Measurements from ENCODE around the gene PPFIA3.
A peak's percentile ranks its signal among the peaks of the same experiment; 100 is the strongest.

Gene PPFIA3

GRCh38 chr19:49128545-49129237, 9.3 kb downstream of the PPFIA3 start:
- H3K4me3 ChIP-seq (ENCODE audit: low read depth, low read length), result peak overlapping the region; percentile 61
- DNase-seq (ENCODE audit: low read depth), result no peak
- TF ChIP-seq, protein P1, sequence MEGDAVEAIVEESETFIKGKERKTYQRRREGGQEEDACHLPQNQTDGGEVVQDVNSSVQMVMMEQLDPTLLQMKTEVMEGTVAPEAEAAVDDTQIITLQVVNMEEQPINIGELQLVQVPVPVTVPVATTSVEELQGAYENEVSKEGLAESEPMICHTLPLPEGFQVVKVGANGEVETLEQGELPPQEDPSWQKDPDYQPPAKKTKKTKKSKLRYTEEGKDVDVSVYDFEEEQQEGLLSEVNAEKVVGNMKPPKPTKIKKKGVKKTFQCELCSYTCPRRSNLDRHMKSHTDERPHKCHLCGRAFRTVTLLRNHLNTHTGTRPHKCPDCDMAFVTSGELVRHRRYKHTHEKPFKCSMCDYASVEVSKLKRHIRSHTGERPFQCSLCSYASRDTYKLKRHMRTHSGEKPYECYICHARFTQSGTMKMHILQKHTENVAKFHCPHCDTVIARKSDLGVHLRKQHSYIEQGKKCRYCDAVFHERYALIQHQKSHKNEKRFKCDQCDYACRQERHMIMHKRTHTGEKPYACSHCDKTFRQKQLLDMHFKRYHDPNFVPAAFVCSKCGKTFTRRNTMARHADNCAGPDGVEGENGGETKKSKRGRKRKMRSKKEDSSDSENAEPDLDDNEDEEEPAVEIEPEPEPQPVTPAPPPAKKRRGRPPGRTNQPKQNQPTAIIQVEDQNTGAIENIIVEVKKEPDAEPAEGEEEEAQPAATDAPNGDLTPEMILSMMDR (IDR thresholded peaks at IDR 0.05; ENCODE audit: low read depth, low read length), result no peak
- TF ChIP-seq POLR2A (IDR thresholded peaks at IDR 0.05; ENCODE audit: extremely low read depth, insufficient read length), result no peak
- no peak for TF ChIP-seq MYC (IDR thresholded peaks at IDR 0.05; ENCODE audit: low read depth, low read length)
- TF ChIP-seq, protein P2, sequence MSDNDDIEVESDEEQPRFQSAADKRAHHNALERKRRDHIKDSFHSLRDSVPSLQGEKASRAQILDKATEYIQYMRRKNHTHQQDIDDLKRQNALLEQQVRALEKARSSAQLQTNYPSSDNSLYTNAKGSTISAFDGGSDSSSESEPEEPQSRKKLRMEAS (IDR thresholded peaks at IDR 0.05; ENCODE audit: low read depth, low read length), result no peak

GRCh38 chr19:49129238-49129583, 9.9 kb downstream of the PPFIA3 start:
- DNase-seq (ENCODE audit: low read depth), result no peak
- no peak overlapping the region for H3K4me3 ChIP-seq (ENCODE audit: low read depth, low read length)
- TF ChIP-seq POLR2A (IDR thresholded peaks at IDR 0.05; ENCODE audit: extremely low read depth, insufficient read length), result no peak
- no peak for TF ChIP-seq MYC (IDR thresholded peaks at IDR 0.05; ENCODE audit: low read depth, low read length)
- TF ChIP-seq, protein P1 (IDR thresholded peaks at IDR 0.05; ENCODE audit: low read depth, low read length), result no peak
- TF ChIP-seq, protein P2 (IDR thresholded peaks at IDR 0.05; ENCODE audit: low read depth, low read length), result no peak

GRCh38 chr19:49130325-49130724, 11.0 kb downstream of the PPFIA3 start:
- DNase-seq (ENCODE audit: low read depth), result no peak
- TF ChIP-seq, protein P2 (IDR thresholded peaks at IDR 0.05; ENCODE audit: low read depth, low read length), result no peak
- TF ChIP-seq MYC (IDR thresholded peaks at IDR 0.05; ENCODE audit: low read depth, low read length) (no peak), POLR2A (IDR thresholded peaks at IDR 0.05; ENCODE audit: extremely low read depth, insufficient read length) (no peak)
- TF ChIP-seq, protein P1 (IDR thresholded peaks at IDR 0.05; ENCODE audit: low read depth, low read length), result no peak
- H3K4me3 ChIP-seq (ENCODE audit: low read depth, low read length), result no peak overlapping the region

DNA sequence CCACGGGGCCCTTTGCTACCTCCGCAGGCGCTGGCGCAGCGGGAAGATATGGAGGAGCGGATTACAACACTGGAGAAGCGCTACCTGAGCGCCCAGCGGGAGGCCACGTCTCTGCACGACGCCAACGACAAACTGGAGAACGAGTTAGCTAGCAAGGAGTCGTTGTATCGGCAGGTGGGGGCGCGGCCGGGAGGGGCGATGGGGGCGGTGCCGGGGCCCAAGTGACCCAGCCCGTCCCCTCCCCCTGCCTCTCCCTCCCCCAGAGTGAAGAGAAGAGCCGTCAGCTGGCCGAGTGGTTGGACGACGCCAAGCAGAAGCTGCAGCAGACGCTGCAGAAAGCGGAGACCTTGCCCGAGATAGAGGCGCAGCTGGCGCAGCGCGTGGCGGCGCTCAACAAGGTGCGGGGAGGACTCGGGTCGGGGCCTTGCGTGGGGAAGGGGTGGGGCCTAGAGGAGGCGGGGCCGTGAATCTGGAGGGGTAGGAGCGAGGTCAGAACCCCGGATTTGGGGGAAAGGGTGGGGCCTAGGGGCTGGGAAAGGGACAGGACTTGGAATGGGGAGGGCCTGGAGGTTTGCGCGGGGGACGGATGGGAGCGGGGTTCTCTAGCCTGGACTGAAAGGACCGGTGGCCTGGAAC, 13.7 kb downstream of the PPFIA3 start:
- no peak for DNase-seq (ENCODE audit: low read depth)
- TF ChIP-seq POLR2A (IDR thresholded peaks at IDR 0.05; ENCODE audit: extremely low read depth, insufficient read length), result no peak
- TF ChIP-seq, protein P2 (IDR thresholded peaks at IDR 0.05; ENCODE audit: low read depth, low read length), result no peak
- TF ChIP-seq, protein P1 (IDR thresholded peaks at IDR 0.05; ENCODE audit: low read depth, low read length), result no peak
- no peak for TF ChIP-seq MYC (IDR thresholded peaks at IDR 0.05; ENCODE audit: low read depth, low read length)
- H3K4me3 ChIP-seq (ENCODE audit: low read depth, low read length), result no peak overlapping the region

GRCh38 chr19:49133621-49134454, 14.5 kb downstream of the PPFIA3 start:
- DNase-seq (ENCODE audit: low read depth), result no peak
- TF ChIP-seq, protein P1 (IDR thresholded peaks at IDR 0.05; ENCODE audit: low read depth, low read length), result no peak
- TF ChIP-seq MYC (IDR thresholded peaks at IDR 0.05; ENCODE audit: low read depth, low read length) (no peak), POLR2A (IDR thresholded peaks at IDR 0.05; ENCODE audit: extremely low read depth, insufficient read length) (no peak)
- TF ChIP-seq, protein P2 (IDR thresholded peaks at IDR 0.05; ENCODE audit: low read depth, low read length), result no peak
- H3K4me3 ChIP-seq (ENCODE audit: low read depth, low read length), result no peak overlapping the region

Data from NB4 (cell line).